K562 (cell line): ENCODE data around the gene ZNF239. TPM values are rescaled to one million over a fixed set of nuclear protein-coding genes. Genes with fewer than 3 reads are reported as not detected.

Experiments
- ARID1B ChIP-seq: fragments of 450-650 bp; IDR thresholded peaks from 2 replicates; pipeline ENCODE4 v1.6.1; 2016; ENCODE audit warnings: antibody characterized with exemption, mild to moderate bottlenecking, inconsistent platforms
- DMBX1 ChIP-seq: fragments of 250-450 bp; sonication (Bioruptor Pico); IDR thresholded peaks from 2 replicates; pipeline ENCODE4 v1.8.0; 2022; ENCODE audit warnings: inconsistent platforms, mild to moderate bottlenecking, moderate library complexity, borderline replicate concordance
- E2F8 ChIP-seq: fragments of 450-650 bp; IDR thresholded peaks from 2 replicates; pipeline ENCODE4 v1.7.1; 2018; ENCODE audit warnings: mild to moderate bottlenecking, low read depth; ENCODE audit not compliant: partially characterized antibody
- FOSL1 ChIP-seq: fragments of 200-800 bp; sonication (Bioruptor generic); conservative IDR thresholded peaks from 2 replicates; pipeline ENCODE4 v1.6.1; 2016; ENCODE audit warnings: missing genetic modification characterization, missing compliant biosample characterization
- HMGXB4 ChIP-seq: sonication (generic); formaldehyde crosslinking; IDR thresholded peaks from 2 replicates; pipeline ENCODE4 v1.8.1; 2023; ENCODE audit warnings: mild to moderate bottlenecking, missing genetic modification reagents
- HSF4 ChIP-seq: fragments of 250-450 bp; sonication (Bioruptor Pico); IDR thresholded peaks from 2 replicates; pipeline ENCODE4 v2.1.2; 2022; ENCODE audit warnings: mild to moderate bottlenecking, moderate library complexity, borderline replicate concordance
- IFI16 ChIP-seq: fragments of 250-450 bp; sonication (Bioruptor Pico); IDR thresholded peaks from 2 replicates; pipeline ENCODE4 v2.1.2; 2022; ENCODE audit warnings: mild to moderate bottlenecking, inconsistent platforms
- MAX ChIP-seq: sonication (generic); formaldehyde crosslinking; IDR thresholded peaks from 2 replicates; pipeline ENCODE4 v1.9.0; 2022; ENCODE audit warnings: mild to moderate bottlenecking, missing genetic modification reagents
- MCM7 ChIP-seq, 2 experiments: fragments of 450-650 bp; IDR thresholded peaks; 2 replicates each; pipeline ENCODE4 v1.6.1; 2016 to 2018
- NBN ChIP-seq: fragments of 450-650 bp; IDR thresholded peaks from 2 replicates; pipeline ENCODE4 v1.6.1; 2016; ENCODE audit warnings: low read depth, mild to moderate bottlenecking
- POLR2AphosphoS2 ChIP-seq: IDR thresholded peaks from 2 replicates; pipeline ENCODE4 v1.6.1; 2012; ENCODE audit warnings: low read length, improper control_type of control experiment
- PYGO2 ChIP-seq: fragments of 450-650 bp; IDR thresholded peaks from 2 replicates; pipeline ENCODE4 v1.6.1; 2016; ENCODE audit warnings: mild to moderate bottlenecking, missing genetic modification characterization, moderate library complexity, missing compliant biosample characterization
- RHOXF2B ChIP-seq: fragments of 250-450 bp; sonication (Bioruptor Pico); conservative IDR thresholded peaks from 2 replicates; pipeline ENCODE4 v1.5.1; 2021
- SETDB1 ChIP-seq: IDR thresholded peaks from one replicate; pipeline ENCODE4 v1.6.1; 2012; ENCODE audit warnings: low read length, control low read depth, inconsistent platforms
- SREBF1 ChIP-seq: fragments of 150-350 bp; IDR thresholded peaks from 2 replicates; pipeline ENCODE4 v1.6.1; 2014; ENCODE audit warnings: antibody characterized with exemption, low read depth, low read length, borderline replicate concordance
- SRF ChIP-seq, 2 experiments: fragments of 250-450, 450-650 bp in 1 of 2; sonication (Bioruptor Pico) in 1 of 2; sonication (generic) in 1 of 2; formaldehyde crosslinking; IDR thresholded peaks; 2 replicates each; pipeline versions ENCODE4 v1.5.0 to v1.5.1; 2020 to 2022; ENCODE audit warnings: mild to moderate bottlenecking in 1 of 2, missing genetic modification reagents in 1 of 2
- SRSF3 ChIP-seq: fragments of 200-400 bp; formaldehyde crosslinking; IDR thresholded peaks from 2 replicates; pipeline ENCODE4 v1.6.1; 2016; ENCODE audit warnings: mild to moderate bottlenecking, low read length, moderate library complexity; ENCODE audit not compliant: insufficient read depth
- STAT5A ChIP-seq: IDR thresholded peaks from 2 replicates; pipeline ENCODE4 v1.6.1; 2012; ENCODE audit warnings: low read length, inconsistent platforms, borderline replicate concordance
- TBP ChIP-seq: optimal IDR thresholded peaks from 2 replicates; pipeline ENCODE3; 2011; ENCODE audit warnings: low read depth, low read length, improper control_type of control experiment
- ZBTB26 ChIP-seq: fragments of 450-650 bp; formaldehyde crosslinking; IDR thresholded peaks from 2 replicates; pipeline ENCODE4 v1.4.0; 2022; ENCODE audit warnings: missing genetic modification characterization
- ZFP1 ChIP-seq: fragments of 450-650 bp; formaldehyde crosslinking; IDR thresholded peaks from 2 replicates; pipeline ENCODE4 v1.4.0; 2020; ENCODE audit warnings: mild to moderate bottlenecking, mixed read lengths
- ZNF311 ChIP-seq: fragments of 250-450 bp; sonication (Bioruptor Pico); IDR thresholded peaks from 2 replicates; pipeline ENCODE4 v1.4.0; 2020; ENCODE audit warnings: mild to moderate bottlenecking, moderate library complexity
- ZNF431 ChIP-seq: sonication (generic); formaldehyde crosslinking; IDR thresholded peaks from 2 replicates; pipeline ENCODE4 v1.8.0; 2022; ENCODE audit warnings: mild to moderate bottlenecking, missing genetic modification reagents
- ZNF444 ChIP-seq: fragments of 250-450 bp; sonication (Bioruptor Pico); IDR thresholded peaks from 2 replicates; pipeline ENCODE4 v1.4.0; 2020; ENCODE audit warnings: mild to moderate bottlenecking, moderate library complexity
- polyA plus RNA-seq, 8 experiments: library from polyadenylated mRNA; depleted of rRNA in 4 of 8; stranded (reverse) in 5 of 8; unstranded in 3 of 8; fragments of >200 nt; fragmentation: Nextera tagmentation in 2 of 8; fragmentation: Illumina TruSeq in 1 of 8; extraction: Ambion mirVana in 2 of 8; extraction: Trizol in 1 of 8; gene quantifications; 2 replicates each; pipeline versions ENCODE4 v1.2.1 to v1.2.3, GENCODE V29; 2011 to 2014; ENCODE audit warnings: inconsistent platforms in 1 of 8, missing spikeins in 1 of 8
- total RNA-seq, 7 experiments: library from RNA; depleted of rRNA in 6 of 7; stranded (reverse); fragments of >200 nt in 6 of 7; fragmentation: Illumina TruSeq in 2 of 7; extraction: Trizol in 2 of 7; gene quantifications; 2 replicates each; pipeline versions ENCODE4 v1.2.1 to v1.2.3, GENCODE V29; 2011 to 2021; ENCODE audit warnings: low replicate concordance in 1 of 7

The ZNF239 gene
- total and polyA plus RNA-seq, 9 of the 15 experiments (the other 6 are each of a cell fraction or from before 2014, with no cell fraction given), result 13.7 to 26.7 (median 23.4) TPM

- no peak for TF ChIP-seq MCM7 (IDR thresholded peaks at IDR 0.05)
- no peak for TF ChIP-seq FOSL1
- TF ChIP-seq ZBTB26, result no peak
- no peak for TF ChIP-seq IFI16 (CRISPR knock-in tag)
- 0 out of 2 replicates have a peak, but pooled peaks have one; percentile 63 for TF ChIP-seq HMGXB4 (CRISPR knock-in tag)
- peak; percentile 75 for TF ChIP-seq TBP
- TF ChIP-seq MAX (CRISPR knock-in tag), result peak; percentile 91
- no peak for TF ChIP-seq SRF (CRISPR knock-in tag; IDR thresholded peaks at IDR 0.05)
- peak; percentile 11; the same call in 1 of the 2 replicates for TF ChIP-seq SREBF1
- no peak for TF ChIP-seq SRSF3
- TF ChIP-seq POLR2AphosphoS2, result no peak
- no peak for TF ChIP-seq ARID1B
- no peak for TF ChIP-seq ZFP1 (CRISPR knock-in tag)
- TF ChIP-seq E2F8, result peak; percentile 76
- TF ChIP-seq DMBX1 (CRISPR knock-in tag), result no peak
- TF ChIP-seq RHOXF2B (CRISPR knock-in tag), result no peak
- TF ChIP-seq ZNF444, result no peak
- 0 out of 2 replicates have a peak, but pooled peaks have one; percentile 4 for TF ChIP-seq STAT5A
- TF ChIP-seq NBN, result no peak
- TF ChIP-seq ZNF431 (CRISPR knock-in tag), result 0 out of 2 replicates have a peak, but pooled peaks have one; percentile 36
- TF ChIP-seq SETDB1, result no peak
- TF ChIP-seq PYGO2 (tag), result no peak
- TF ChIP-seq ZNF311 (CRISPR knock-in tag), result no peak
- TF ChIP-seq HSF4 (CRISPR knock-in tag), result no peak
These were observed 32.1 kb upstream of the ZNF239 start, which contains the start of gene ZNF485 (continued) for GRCh38 chr10:43606323-43607198.
